ENCODE data around the gene SP5.

GRCh38 chr2:170694316-170694715 is 20.8 kb upstream of the SP5 start:
- TF ChIP-seq CTCF (IDR thresholded peaks at IDR 0.05) (no peak), EZH2phosphoT487 (IDR thresholded peaks at IDR 0.05) (no peak)

All from neural progenitor cell (in vitro differentiated cells).